ENCODE data around the gene SLC34A1. TPM values are rescaled to one million over a fixed set of nuclear protein-coding genes. Genes with fewer than 3 reads are reported as not detected.
"Not testable (repeated sequence)": the region's sequence is repeated elsewhere in the genome, so short reads cannot be mapped to it uniquely, and the experiment has no call there.

Gene SLC34A1
- total RNA-seq, 1 experiment from 2014 or later: 1.5 TPM

GRCh38 chr5:177399997-177400868 is 16.0 kb downstream of the SLC34A1 start, which contains the start of gene PFN3:
Gene PFN3 (minus strand): TSS chr5:177400661. CDS start chr5:177400576, 85 bp downstream.
- DNase-seq (ENCODE audit: low read depth): no peak
- in situ Hi-C loops (cut with HindIII; ENCODE audit: low pct_unique_long_range_greater_than_20kb, low sequenced_read_pairs): no loop called here

- peak; percentile 96 for DNase-seq (ENCODE audit: low read depth)
- in situ Hi-C loops (cut with HindIII; ENCODE audit: low pct_unique_long_range_greater_than_20kb, low sequenced_read_pairs): no loop called here
These were observed 18.2 kb downstream of the SLC34A1 start for GRCh38 chr5:177402271-177403043.

- in situ Hi-C loops (cut with HindIII; ENCODE audit: low pct_unique_long_range_greater_than_20kb, low sequenced_read_pairs): no loop called here
- DNase-seq (ENCODE audit: low read depth): peak; percentile 75
These were observed 19.0 kb downstream of the SLC34A1 start for GRCh38 chr5:177403102-177403791.

- in situ Hi-C loops (cut with HindIII; ENCODE audit: low pct_unique_long_range_greater_than_20kb, low sequenced_read_pairs): no loop called here
- DNase-seq (ENCODE audit: low read depth): peak; percentile 84
These were observed 19.8 kb downstream of the SLC34A1 start for GRCh38 chr5:177403792-177404640.

GRCh38 chr5:177404641-177405179 is 20.5 kb downstream of the SLC34A1 start:
- in situ Hi-C loops (cut with HindIII; ENCODE audit: low pct_unique_long_range_greater_than_20kb, low sequenced_read_pairs): no loop called here
- DNase-seq (ENCODE audit: low read depth): no peak

GRCh38 chr5:177405312-177405711 is 21.1 kb downstream of the SLC34A1 start:
- in situ Hi-C loops (cut with HindIII; ENCODE audit: low pct_unique_long_range_greater_than_20kb, low sequenced_read_pairs): no loop called here
- DNase-seq (ENCODE audit: low read depth): no peak

- in situ Hi-C loops (cut with HindIII; ENCODE audit: low pct_unique_long_range_greater_than_20kb, low sequenced_read_pairs): no loop called here
These were observed 21.6 kb downstream of the SLC34A1 start for GRCh38 chr5:177405805-177406204.

GRCh38 chr5:177409043-177409801 is 25.0 kb downstream of the SLC34A1 start, which contains the start of gene F12:
Gene F12 (minus strand): TSS chr5:177409564. CDS start chr5:177409527, 37 bp downstream.
- in situ Hi-C loops (cut with HindIII; ENCODE audit: low pct_unique_long_range_greater_than_20kb, low sequenced_read_pairs): no loop called here
- DNase-seq (ENCODE audit: low read depth): no peak

More at GRCh38 chr5:177405805-177406204, 21.6 kb downstream of the SLC34A1 start:
- no peak for DNase-seq (ENCODE audit: low read depth)

- in situ Hi-C loops (cut with HindIII; ENCODE audit: low pct_unique_long_range_greater_than_20kb, low sequenced_read_pairs): no loop called here
- no peak for DNase-seq (ENCODE audit: low read depth)
These were observed 26.3 kb downstream of the SLC34A1 start for GRCh38 chr5:177410575-177410974.

- DNase-seq (ENCODE audit: low read depth): no peak
- in situ Hi-C loops (cut with HindIII; ENCODE audit: low pct_unique_long_range_greater_than_20kb, low sequenced_read_pairs): no loop called here
These were observed 28.5 kb downstream of the SLC34A1 start for GRCh38 chr5:177412603-177413233.

GRCh38 chr5:177414481-177414880 is 30.2 kb downstream of the SLC34A1 start:
- DNase-seq (ENCODE audit: low read depth): no peak
- in situ Hi-C loops (cut with HindIII; ENCODE audit: low pct_unique_long_range_greater_than_20kb, low sequenced_read_pairs): no loop called here

GRCh38 chr5:177417081-177417480 is 32.8 kb downstream of the SLC34A1 start:
- in situ Hi-C loops (cut with HindIII; ENCODE audit: low pct_unique_long_range_greater_than_20kb, low sequenced_read_pairs); DNase-seq (ENCODE audit: low read depth): not testable (repeated sequence)

- no peak for DNase-seq (ENCODE audit: low read depth)
These were observed 34.8 kb downstream of the SLC34A1 start for GRCh38 chr5:177419046-177419445.

GRCh38 chr5:177420472-177420871 is 36.2 kb downstream of the SLC34A1 start:
- DNase-seq (ENCODE audit: low read depth); in situ Hi-C loops (cut with HindIII; ENCODE audit: low pct_unique_long_range_greater_than_20kb, low sequenced_read_pairs): not testable (repeated sequence)

More at GRCh38 chr5:177419046-177419445, 34.8 kb downstream of the SLC34A1 start:
- in situ Hi-C loops (cut with HindIII; ENCODE audit: low pct_unique_long_range_greater_than_20kb, low sequenced_read_pairs): no loop called here

GRCh38 chr5:177421062-177421798 is 37.0 kb downstream of the SLC34A1 start:
- no peak for DNase-seq (ENCODE audit: low read depth)
- in situ Hi-C loops (cut with HindIII; ENCODE audit: low pct_unique_long_range_greater_than_20kb, low sequenced_read_pairs): no loop called here

- in situ Hi-C loops (cut with HindIII; ENCODE audit: low pct_unique_long_range_greater_than_20kb, low sequenced_read_pairs): no loop called here
- DNase-seq (ENCODE audit: low read depth): no peak
These were observed 39.4 kb downstream of the SLC34A1 start for GRCh38 chr5:177423671-177424070.
